ENCODE results near the gene SORD.
"Not testable (repeated sequence)": the region's sequence is repeated elsewhere in the genome, so short reads cannot be mapped to it uniquely, and the experiment has no call there.

Gene SORD

GRCh38 chr15:45062301-45062700 is 39.3 kb downstream of the SORD start:
- DNase-seq (ENCODE audit: low spot score), result not testable (repeated sequence)

GRCh38 chr15:45064386-45064785 is 41.4 kb downstream of the SORD start:
- DNase-seq (ENCODE audit: low spot score), result no peak

GRCh38 chr15:45069942-45070360 is 47.0 kb downstream of the SORD start:
- not testable (repeated sequence) for DNase-seq (ENCODE audit: low spot score)

- DNase-seq (ENCODE audit: low spot score), result not testable (repeated sequence)
Measured at GRCh38 chr15:45073602-45074001, 50.6 kb downstream of the SORD start.

- not testable (repeated sequence) for DNase-seq (ENCODE audit: low spot score)
Measured at GRCh38 chr15:45075440-45076320, 52.7 kb downstream of the SORD start.

GRCh38 chr15:45077391-45077790 is 54.4 kb downstream of the SORD start:
- not testable (repeated sequence) for DNase-seq (ENCODE audit: low spot score)

GRCh38 chr15:45079201-45079600 is 56.2 kb downstream of the SORD start:
- DNase-seq (ENCODE audit: low spot score), result not testable (repeated sequence)

GRCh38 chr15:45079628-45080246 is 56.7 kb downstream of the SORD start:
- DNase-seq (ENCODE audit: low spot score), result not testable (repeated sequence)

- DNase-seq (ENCODE audit: low spot score), result not testable (repeated sequence)
Measured at GRCh38 chr15:45080593-45080992, 57.6 kb downstream of the SORD start.

GRCh38 chr15:45082412-45082811 is 59.4 kb downstream of the SORD start:
- DNase-seq (ENCODE audit: low spot score), result not testable (repeated sequence)

- no peak for DNase-seq (ENCODE audit: low spot score)
Measured at GRCh38 chr15:45083223-45083622, 60.2 kb downstream of the SORD start.

- DNase-seq (ENCODE audit: low spot score), result no peak
Measured at GRCh38 chr15:45084163-45084562, 61.2 kb downstream of the SORD start.

- DNase-seq (ENCODE audit: low spot score), result no peak
Measured at GRCh38 chr15:45087513-45087912, 64.5 kb downstream of the SORD start.

GRCh38 chr15:45088801-45089711 is 66.1 kb downstream of the SORD start:
- no peak for DNase-seq (ENCODE audit: low spot score)

- no peak for DNase-seq (ENCODE audit: low spot score)
Measured at GRCh38 chr15:45089712-45090373, 66.8 kb downstream of the SORD start.

GRCh38 chr15:45091161-45091560 is 68.2 kb downstream of the SORD start:
- DNase-seq (ENCODE audit: low spot score), result no peak

- DNase-seq (ENCODE audit: low spot score), result no peak
Measured at GRCh38 chr15:45091576-45091975, 68.6 kb downstream of the SORD start.

- no peak for DNase-seq (ENCODE audit: low spot score)
Measured at GRCh38 chr15:45093013-45093412, 70.0 kb downstream of the SORD start.

GRCh38 chr15:45093622-45094357 is 70.8 kb downstream of the SORD start:
- DNase-seq (ENCODE audit: low spot score), result no peak

GRCh38 chr15:45094358-45094730 is 71.3 kb downstream of the SORD start:
- no peak for DNase-seq (ENCODE audit: low spot score)

- DNase-seq (ENCODE audit: low spot score), result no peak
Measured at GRCh38 chr15:45095661-45096060, 72.7 kb downstream of the SORD start.

Measured in CD4-positive, alpha-beta T cell treated with Interleukin-15 for 4 hours (primary cell).